HCT116 (cell line): ENCODE measurements around the gene RAI14. TPM values are rescaled to one million over a fixed set of nuclear protein-coding genes. Genes with fewer than 3 reads are reported as not detected.

ENCODE experiments used
- ATAC-seq: fragments of 200-7000 bp; cut with Tn5 transposase; 2 replicates; pipeline ENCODE4 v1.9.1; 2020; ENCODE audit warnings: mild to moderate bottlenecking, moderate library complexity
- BruUV-seq: library from RNA; stranded (reverse); fragments of 400-500 nt; replicated peaks from 2 replicates; lab custom pipeline; 2021; lab: Mats Ljungman, UMichigan
- CTCF ChIA-PET: fragments of 300-600 bp; sonication (Branson Sonifier 250); formaldehyde crosslinking; loops from one replicate; lab custom pipeline; 2021; ENCODE audit warnings: antibody characterized with exemption; lab: Charles Lee
- POLR2A ChIA-PET: fragments of 300-600, 350-600 bp; sonication (Branson Sonifier 250); formaldehyde crosslinking; loops from one replicate; lab custom pipeline; 2021; ENCODE audit warnings: antibody characterized with exemption; lab: Charles Lee
- RAD21 ChIA-PET, 2 experiments: fragments of 300-600 bp; sonication (Branson Sonifier 250); formaldehyde crosslinking; loops; one replicate each; lab custom pipeline; 2023; ENCODE audit warnings: low total read pairs in 2 of 2; ENCODE audit not compliant: uncharacterized antibody in 2 of 2, unreplicated experiment in 2 of 2, low non-redundant PET in 1 of 2; lab: Charles Lee
- DNase-seq: peaks from one replicate; pipeline ENCODE4 v3.0.0-alpha.2; 2010; ENCODE audit warnings: low read depth, low spot score
- H2AFZ ChIP-seq: fragments of 200-600 bp; shearing (Covaris generic), sonication (generic); 2 replicates; pipeline ENCODE4 v1.6.1; 2017; ENCODE audit warnings: low read depth, mixed run types, mixed read lengths, antibody characterized with exemption, low read length; ENCODE audit not compliant: poor library complexity, severe bottlenecking
- H3K27ac ChIP-seq: 2 replicates; pipeline ENCODE4 v1.5.1; 2012; ENCODE audit warnings: low read depth, low read length
- H3K27me3 ChIP-seq: fragments of 200-600 bp; sonication (generic); 2 replicates; pipeline ENCODE4 v1.6.1; 2016; ENCODE audit warnings: mixed run types, low read length, mixed read lengths; ENCODE audit not compliant: insufficient read depth
- H3K36me3 ChIP-seq, 2 experiments: fragments of 200-500 bp in 1 of 2; fragments of 200-600 bp in 1 of 2; sonication (Bioruptor generic) in 1 of 2; sonication (generic) in 1 of 2; 2 replicates each; pipeline versions ENCODE4 v1.5.1 to v1.6.1; 2014 to 2016; ENCODE audit warnings: low read length in 2 of 2, inconsistent platforms in 1 of 2, mixed read lengths in 1 of 2, mixed run types in 1 of 2; ENCODE audit not compliant: insufficient read depth in 2 of 2, control insufficient read depth in 1 of 2
- H3K4me1 ChIP-seq, 2 experiments: fragments of 200-600 bp in 1 of 2; sonication (generic) in 1 of 2; 2 replicates each; pipeline versions ENCODE4 v1.5.1 to v1.6.1; 2012 to 2017; ENCODE audit warnings: low read length in 2 of 2, inconsistent platforms in 1 of 2, mild to moderate bottlenecking in 1 of 2, mixed read lengths in 1 of 2, mixed run types in 1 of 2, moderate library complexity in 1 of 2; ENCODE audit not compliant: insufficient read depth in 2 of 2, control insufficient read depth in 1 of 2
- H3K4me2 ChIP-seq: fragments of 200-600 bp; sonication (generic); 2 replicates; pipeline ENCODE4 v1.6.1; 2017; ENCODE audit warnings: mixed run types, low read length, mixed read lengths
- H3K4me3 ChIP-seq, 2 experiments: fragments of 200-600 bp in 1 of 2; sonication (generic) in 1 of 2; replicated peaks in 1 of 2; 2 replicates each; pipeline ENCODE4 v1.5.1; 2011 to 2016; ENCODE audit warnings: low read length in 2 of 2, control low read depth in 1 of 2, low read depth in 1 of 2, mild to moderate bottlenecking in 1 of 2, mixed read lengths in 1 of 2, mixed run types in 1 of 2
- H3K79me2 ChIP-seq: fragments of 200-600 bp; sonication (generic); 2 replicates; pipeline ENCODE4 v1.6.1; 2017; ENCODE audit warnings: mild to moderate bottlenecking, mixed run types, low read length, moderate library complexity, mixed read lengths; ENCODE audit not compliant: insufficient read depth
- H3K9ac ChIP-seq: fragments of 200-600 bp; sonication (generic); 2 replicates; pipeline ENCODE4 v1.6.1; 2016; ENCODE audit warnings: low read length, mixed read lengths
- H3K9me2 ChIP-seq: fragments of 200-600 bp; sonication (generic), shearing (Covaris generic); 2 replicates; pipeline ENCODE4 v1.6.1; 2017; ENCODE audit warnings: mixed run types, mild to moderate bottlenecking, moderate library complexity; ENCODE audit not compliant: insufficient read depth
- H3K9me3 ChIP-seq, 2 experiments: fragments of 200-500 bp in 1 of 2; fragments of 200-600 bp in 1 of 2; sonication (Bioruptor generic) in 1 of 2; sonication (generic) in 1 of 2; 2 replicates each; pipeline ENCODE4 v1.6.1; 2014 to 2017; ENCODE audit warnings: low read length in 2 of 2, mixed read lengths in 2 of 2, inconsistent platforms in 1 of 2, low read depth in 1 of 2, mild to moderate bottlenecking in 1 of 2, mixed run types in 1 of 2, moderate library complexity in 1 of 2; ENCODE audit not compliant: control insufficient read depth in 1 of 2, insufficient read depth in 1 of 2
- H4K20me1 ChIP-seq: fragments of 200-600 bp; sonication (generic), shearing (Covaris generic); 2 replicates; pipeline ENCODE4 v1.6.1; 2017; ENCODE audit warnings: mixed run types, mild to moderate bottlenecking, moderate library complexity; ENCODE audit not compliant: insufficient read depth
- CBX3 ChIP-seq: IDR thresholded peaks from 2 replicates; pipeline ENCODE4 v1.6.1; 2012; ENCODE audit warnings: low read depth
- CEBPB ChIP-seq: IDR thresholded peaks from 2 replicates; pipeline ENCODE4 v1.6.1; 2012; ENCODE audit warnings: low read depth
- CTCF ChIP-seq, 3 experiments: fragments of 200-600 bp in 1 of 3; sonication (generic) in 1 of 3; IDR thresholded peaks in 2 of 3; conservative IDR thresholded peaks in 1 of 3; 2 replicates each; pipeline ENCODE4 v1.5.1; 2012 to 2017; ENCODE audit warnings: low read depth in 2 of 3, low read length in 2 of 3, antibody characterized with exemption in 1 of 3, borderline replicate concordance in 1 of 3, control low read depth in 1 of 3, mild to moderate bottlenecking in 1 of 3, mixed read lengths in 1 of 3, mixed run types in 1 of 3, moderate library complexity in 1 of 3; ENCODE audit not compliant: insufficient read depth in 1 of 3
- ELF1 ChIP-seq: IDR thresholded peaks from 2 replicates; pipeline ENCODE4 v1.6.1; 2012; ENCODE audit warnings: low read depth, borderline replicate concordance
- EZH2phosphoT487 ChIP-seq: fragments of 200-600 bp; IDR thresholded peaks from 2 replicates; pipeline ENCODE4 v1.6.1; 2018; ENCODE audit warnings: antibody characterized with exemption, borderline replicate concordance
- MAX ChIP-seq: IDR thresholded peaks from 2 replicates; pipeline ENCODE4 v1.6.1; 2012
- POLR2AphosphoS5 ChIP-seq: IDR thresholded peaks from 2 replicates; pipeline ENCODE4 v1.6.1; 2011; ENCODE audit warnings: mild to moderate bottlenecking, low read depth, low read length, moderate library complexity
- RAD21 ChIP-seq: IDR thresholded peaks from 2 replicates; pipeline ENCODE4 v1.6.1; 2012; ENCODE audit warnings: low read depth, mild to moderate bottlenecking
- SP1 ChIP-seq: IDR thresholded peaks from 2 replicates; pipeline ENCODE4 v1.6.1; 2012; ENCODE audit warnings: low read depth
- SRF ChIP-seq: IDR thresholded peaks from 2 replicates; pipeline ENCODE4 v1.6.1; 2012; ENCODE audit warnings: low read depth
- TCF7L2 ChIP-seq: IDR thresholded peaks from 2 replicates; pipeline ENCODE4 v1.7.0; 2011; ENCODE audit warnings: borderline replicate concordance, inconsistent platforms; ENCODE audit not compliant: insufficient read depth, insufficient read length; ENCODE audit errors: extremely low read depth
- ZBTB33 ChIP-seq: IDR thresholded peaks from 2 replicates; pipeline ENCODE4 v1.6.1; 2011; ENCODE audit warnings: mild to moderate bottlenecking, low read length, moderate library complexity; ENCODE audit not compliant: insufficient replicate concordance; ENCODE audit errors: extremely low read depth
- ZFX ChIP-seq: fragments of 450-650 bp; IDR thresholded peaks from 2 replicates; pipeline ENCODE4 v1.6.1; 2017
- ZNF274 ChIP-seq: fragments of 200-500 bp; sonication (Bioruptor generic); IDR thresholded peaks from 2 replicates; pipeline ENCODE4 v1.6.1; 2014; ENCODE audit warnings: mild to moderate bottlenecking, low read depth, low read length, inconsistent platforms
- intact Hi-C: fragments of 100-400 bp; cut with micrococcal nuclease; formaldehyde crosslinking; loops from 2 replicates; pipeline ENCODE4 v1.10.0; 2022
- total RNA-seq: library from RNA; stranded (reverse); gene quantifications from one replicate; pipeline ENCODE4 v1.2.1, GENCODE V29; 2021; ENCODE audit not compliant: unreplicated experiment

RAI14 gene
- total RNA-seq, 1 experiment from 2014 or later: 47.9 TPM

GRCh38 chr5:34698754-34699153, 42.6 kb downstream of the RAI14 start (continued):
- TF ChIP-seq ZBTB33: no peak
- no peak for TF ChIP-seq ELF1
- no peak for TF ChIP-seq MAX

GRCh38 chr5:34699155-34700077, 43.3 kb downstream of the RAI14 start:
- H3K27me3 ChIP-seq: no peaks in the 10 kb centered on the region
- DNase-seq (no peak), ATAC-seq (no peak)
- no TSS peak for BruUV-seq
- intact Hi-C loops: no loop called here
- CTCF ChIA-PET: no interaction called here
- H3K9me3 ChIP-seq: no peaks in the 10 kb centered on the region
- H3K27ac ChIP-seq: no peak overlapping the region
- H3K9me2 ChIP-seq: no peaks in the 10 kb centered on the region
- H3K4me3 ChIP-seq: no peak overlapping the region
- H3K79me2 ChIP-seq: peaks cover 20% of the 10 kb centered on the region
- H4K20me1 ChIP-seq: no peaks in the 10 kb centered on the region
- H3K36me3 ChIP-seq: no peaks in the 10 kb centered on the region
- H2AFZ ChIP-seq: no peak overlapping the region
- RAD21 ChIA-PET: no interaction called here
- peaks cover 12 to 23% of the 10 kb centered on the region in 2 experiments; a peak in 2 of 4 replicates for H3K4me1 ChIP-seq
- POLR2A ChIA-PET: no interaction called here
- no peak overlapping the region for H3K9ac ChIP-seq
- no peak overlapping the region for H3K4me2 ChIP-seq
- no peak for TF ChIP-seq SP1
- TF ChIP-seq CEBPB: no peak
- no peak for TF ChIP-seq ZFX
- no peak for TF ChIP-seq CTCF (IDR thresholded peaks at IDR 0.05 in 2 of 3, conservative IDR thresholded peaks at IDR 0.05 in 1 of 3; ENCODE audit: borderline replicate concordance in 1 of 3, insufficient read depth in 1 of 3, low read depth in 2 of 3, low read length in 2 of 3)
- TF ChIP-seq SRF: no peak
- no peak for TF ChIP-seq EZH2phosphoT487
- TF ChIP-seq ZBTB33: no peak
- no peak for TF ChIP-seq TCF7L2
- TF ChIP-seq MAX: no peak
- no peak for TF ChIP-seq POLR2AphosphoS5
- TF ChIP-seq ELF1: no peak
- no peak for TF ChIP-seq RAD21
- no peak for TF ChIP-seq ZNF274
- TF ChIP-seq CBX3: no peak
